ENCODE data around the gene SH3BGRL3. TPM values are rescaled to one million over a fixed set of nuclear protein-coding genes. Genes with fewer than 3 reads are reported as not detected.
A peak's percentile ranks its signal among the peaks of the same experiment; 100 is the strongest.

The SH3BGRL3 gene
- total and polyA plus RNA-seq, 2 of the 13 experiments (the other 11 are each of a cell fraction or from before 2014, with no cell fraction given): 11.4 to 12.2 TPM

DNA sequence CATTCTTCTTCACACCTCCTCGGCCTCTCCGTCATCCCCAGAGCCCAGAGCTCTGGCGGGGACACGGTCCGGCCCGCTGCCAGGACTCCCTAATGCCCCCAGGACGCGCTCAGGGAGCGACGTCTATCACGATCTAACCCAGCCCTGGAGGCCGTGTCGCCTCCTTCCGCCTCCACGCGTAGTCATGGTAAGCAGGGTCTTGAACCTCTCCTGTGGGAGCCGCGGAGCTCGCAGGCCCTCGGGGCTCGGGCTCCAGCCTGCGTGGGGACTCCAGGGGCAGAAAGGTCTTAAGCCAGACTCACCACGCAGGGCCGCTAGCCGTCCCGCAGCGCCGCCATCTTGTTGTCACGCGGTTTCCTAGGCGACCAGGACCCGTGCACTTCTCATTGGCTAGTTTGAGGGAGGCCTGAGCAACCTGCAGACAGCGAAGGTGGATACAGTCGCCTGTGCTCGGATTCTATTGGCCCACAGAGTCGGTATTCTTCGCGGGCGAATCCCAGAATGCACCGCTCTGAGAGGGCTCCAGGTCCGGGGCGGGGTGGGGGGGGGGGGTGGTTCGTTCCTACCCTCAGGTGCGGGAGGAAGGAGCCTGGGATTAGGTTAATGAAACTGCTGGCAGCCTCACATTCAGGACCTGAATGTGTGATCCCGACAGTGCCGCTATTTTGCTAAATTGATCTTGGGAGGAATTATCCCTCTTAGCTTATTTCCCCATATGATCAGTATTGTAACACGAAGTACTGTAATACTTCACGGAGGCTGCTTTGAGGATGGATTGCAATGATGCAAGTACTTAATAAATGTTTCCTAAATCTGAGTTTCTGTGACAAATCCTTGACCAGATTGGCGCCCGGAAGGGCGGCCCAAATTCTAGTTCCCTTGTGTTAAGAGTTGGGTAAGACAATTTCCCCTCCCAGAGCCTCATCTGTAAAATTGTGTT, 26.7 kb downstream of the SH3BGRL3 start, which contains the start of gene UBXN11 (continued):
- TF ChIP-seq SUZ12 (IDR thresholded peaks at IDR 0.05; ENCODE audit: low read depth, low read length) (peak; percentile 31; the same call in 1 of the 2 replicates), NPAS2 (CRISPR knock-in tag; IDR thresholded peaks at IDR 0.05; ENCODE audit: borderline replicate concordance) (no peak), JUN (CRISPR knock-in tag; IDR thresholded peaks at IDR 0.05) (no peak), ZZZ3 (CRISPR knock-in tag; IDR thresholded peaks at IDR 0.05; ENCODE audit: borderline replicate concordance) (no peak), ZKSCAN1 (IDR thresholded peaks at IDR 0.05; ENCODE audit: low read length) (no peak), MTA1 (CRISPR knock-in tag; IDR thresholded peaks at IDR 0.05; ENCODE audit: borderline replicate concordance) (peak; percentile 75; the same call in 1 of the 2 replicates), NFE2 (CRISPR knock-in tag; IDR thresholded peaks at IDR 0.05) (no peak), GPN1 (CRISPR knock-in tag; IDR thresholded peaks at IDR 0.05; ENCODE audit: borderline replicate concordance) (no peak), U2AF2 (IDR thresholded peaks at IDR 0.05; ENCODE audit: low read depth, low read length) (no peak), FOXJ3 (CRISPR knock-in tag; IDR thresholded peaks at IDR 0.05; ENCODE audit: borderline replicate concordance) (no peak; the same call in 1 of the 2 replicates), ESRRA (CRISPR knock-in tag; IDR thresholded peaks at IDR 0.05; ENCODE audit: low read depth) (no peak), FOXM1 (CRISPR knock-in tag; IDR thresholded peaks at IDR 0.05) (0 out of 2 replicates have a peak, but pooled peaks have one; percentile 27), KDM5B (CRISPR knock-in tag; IDR thresholded peaks at IDR 0.05; ENCODE audit: borderline replicate concordance) (0 out of 2 replicates have a peak, but pooled peaks have one; percentile 29), ZNF549 (CRISPR knock-in tag; IDR thresholded peaks at IDR 0.05) (no peak), HES4 (CRISPR knock-in tag; IDR thresholded peaks at IDR 0.05; ENCODE audit: borderline replicate concordance) (no peak), ZNF207 (IDR thresholded peaks at IDR 0.05; ENCODE audit: borderline replicate concordance) (no peak), HDAC2 (CRISPR knock-in tag; IDR thresholded peaks at IDR 0.05) (peak; percentile 65; the same call in 1 of the 2 replicates), ZMAT3 (CRISPR knock-in tag; conservative IDR thresholded peaks at IDR 0.05) (no peak)
- TF ChIP-seq, protein P1, sequence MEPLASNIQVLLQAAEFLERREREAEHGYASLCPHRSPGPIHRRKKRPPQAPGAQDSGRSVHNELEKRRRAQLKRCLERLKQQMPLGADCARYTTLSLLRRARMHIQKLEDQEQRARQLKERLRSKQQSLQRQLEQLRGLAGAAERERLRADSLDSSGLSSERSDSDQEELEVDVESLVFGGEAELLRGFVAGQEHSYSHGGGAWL (CRISPR knock-in tag; IDR thresholded peaks at IDR 0.05): peak; percentile 64; the same call in 1 of the 2 replicates
- TF ChIP-seq, protein P2, sequence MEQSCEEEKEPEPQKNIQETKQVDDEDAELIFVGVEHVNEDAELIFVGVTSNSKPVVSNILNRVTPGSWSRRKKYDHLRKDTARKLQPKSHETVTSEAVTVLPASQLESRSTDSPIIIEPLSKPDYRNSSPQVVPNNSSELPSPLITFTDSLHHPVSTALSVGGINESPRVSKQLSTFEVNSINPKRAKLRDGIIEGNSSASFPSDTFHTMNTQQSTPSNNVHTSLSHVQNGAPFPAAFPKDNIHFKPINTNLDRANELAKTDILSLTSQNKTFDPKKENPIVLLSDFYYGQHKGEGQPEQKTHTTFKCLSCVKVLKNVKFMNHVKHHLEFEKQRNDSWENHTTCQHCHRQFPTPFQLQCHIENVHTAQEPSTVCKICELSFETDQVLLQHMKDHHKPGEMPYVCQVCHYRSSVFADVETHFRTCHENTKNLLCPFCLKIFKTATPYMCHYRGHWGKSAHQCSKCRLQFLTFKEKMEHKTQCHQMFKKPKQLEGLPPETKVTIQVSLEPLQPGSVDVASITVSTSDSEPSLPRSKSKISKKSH (CRISPR knock-in tag; IDR thresholded peaks at IDR 0.05; ENCODE audit: borderline replicate concordance): peak; percentile 73; the same call in 1 of the 2 replicates
